GM21390 (cell line): ENCODE measurements around the gene ECHS1.
"Not testable (repeated sequence)": the region's sequence is repeated elsewhere in the genome, so short reads cannot be mapped to it uniquely, and the experiment has no call there.

Experiments
- ATAC-seq: cut with Tn5 transposase; IDR thresholded peaks from one replicate; pipeline ENCODE4 v1.9.1; 2021; ENCODE audit not compliant: unreplicated experiment

Gene ECHS1

GRCh38 chr10:133379801-133380666 is 6.9 kb upstream of the ECHS1 start:
- ATAC-seq, result no peak

DNA sequence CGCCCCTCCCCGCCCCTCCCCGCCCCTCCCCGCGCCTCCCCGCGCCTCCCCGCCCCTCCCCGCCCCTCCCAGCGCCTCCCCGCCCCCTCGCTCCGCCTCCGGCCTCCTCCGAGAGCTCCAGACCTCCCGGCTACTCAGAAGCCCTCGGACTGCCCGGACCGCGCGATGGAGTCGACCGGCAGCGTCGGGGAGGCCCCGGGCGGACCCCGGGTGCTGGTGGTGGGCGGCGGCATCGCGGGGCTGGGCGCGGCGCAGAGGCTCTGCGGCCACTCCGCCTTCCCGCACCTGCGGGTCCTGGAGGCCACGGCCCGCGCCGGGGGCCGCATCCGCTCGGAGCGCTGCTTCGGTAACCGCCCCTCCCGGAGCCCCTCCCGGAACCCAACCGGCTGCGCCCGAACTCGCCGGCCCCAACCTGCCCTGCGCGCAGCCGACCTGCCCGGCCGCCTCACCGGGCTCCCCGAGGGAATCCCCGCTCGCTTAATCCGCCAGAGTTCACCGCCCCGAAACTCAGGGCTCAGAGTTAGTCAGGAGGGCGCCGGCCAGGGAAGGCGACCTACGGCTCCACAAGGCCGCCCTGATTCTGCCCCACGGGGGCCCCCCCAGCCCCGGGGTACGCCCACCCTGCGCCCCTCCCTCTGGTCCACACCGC is 6.1 kb upstream of the ECHS1 start, which contains the start of gene PAOX:
PAOX (plus strand) TSS at position 111 of the 649 bp plus-strand sequence; CDS start at position 166, 55 bp downstream.
- ATAC-seq, result peak; percentile 50

GRCh38 chr10:133378251-133379096 is 5.3 kb upstream of the ECHS1 start:
- peak; percentile 43 for ATAC-seq

- no peak for ATAC-seq
These were observed 4.7 kb upstream of the ECHS1 start for GRCh38 chr10:133377818-133378250.

GRCh38 chr10:133377025-133377817 is 4.1 kb upstream of the ECHS1 start:
- no peak for ATAC-seq

DNA sequence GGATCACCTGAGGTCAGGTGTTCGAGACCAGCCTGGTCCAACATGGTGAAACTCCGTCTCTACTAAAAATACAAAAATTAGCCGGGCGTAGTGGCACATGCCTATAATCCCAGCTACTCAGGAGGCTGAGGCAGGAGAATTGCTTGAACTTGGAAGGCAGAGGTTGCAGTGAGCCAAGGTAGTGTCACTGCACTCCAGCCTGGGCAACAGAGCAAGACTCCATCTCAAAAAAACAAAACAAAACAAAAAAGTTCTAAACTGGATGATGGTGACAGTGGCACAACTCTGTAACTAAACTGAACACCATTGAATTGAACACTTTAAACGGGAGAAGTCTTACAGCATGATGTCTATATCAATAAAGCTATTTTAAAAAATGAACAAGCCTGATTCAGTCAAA is 3.0 kb upstream of the ECHS1 start:
- not testable (repeated sequence) for ATAC-seq

DNA sequence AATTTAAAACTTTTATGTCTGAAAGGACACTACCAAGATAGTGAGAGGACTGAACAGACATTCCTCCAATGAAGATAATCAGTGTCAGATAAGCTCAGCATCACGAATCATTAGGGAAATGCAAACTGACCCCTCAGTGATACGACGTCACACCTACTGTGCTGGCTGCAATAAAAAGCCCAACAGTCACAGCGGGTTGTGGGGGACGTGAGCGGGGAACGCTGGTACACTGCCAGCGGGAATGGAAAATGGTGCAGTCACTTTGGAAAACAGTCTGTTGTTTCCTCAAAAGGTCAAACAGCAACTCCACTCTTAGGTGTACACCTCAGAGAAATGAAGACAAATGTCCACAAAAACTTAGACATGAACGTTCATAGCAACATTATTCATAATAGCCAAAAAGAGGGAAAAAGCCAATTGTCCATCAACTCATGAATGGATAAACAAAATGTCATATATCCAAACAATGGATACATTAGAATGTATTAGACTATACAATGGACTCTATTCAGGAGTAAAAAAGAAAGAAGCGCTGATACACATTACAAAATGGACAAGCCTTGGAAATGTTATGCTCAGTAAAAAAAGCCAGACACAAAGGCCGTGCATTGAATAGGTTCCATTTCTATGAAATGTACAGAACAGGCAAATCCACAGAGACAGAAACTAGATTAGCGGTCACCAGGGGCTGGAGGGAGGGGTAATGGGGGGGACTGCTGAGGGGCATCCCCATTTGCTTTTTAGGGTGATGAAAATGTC is 2.4 kb upstream of the ECHS1 start:
- no peak for ATAC-seq

- ATAC-seq, result no peak
These were observed 647 bp downstream of the ECHS1 start for GRCh38 chr10:133372507-133372906.

DNA sequence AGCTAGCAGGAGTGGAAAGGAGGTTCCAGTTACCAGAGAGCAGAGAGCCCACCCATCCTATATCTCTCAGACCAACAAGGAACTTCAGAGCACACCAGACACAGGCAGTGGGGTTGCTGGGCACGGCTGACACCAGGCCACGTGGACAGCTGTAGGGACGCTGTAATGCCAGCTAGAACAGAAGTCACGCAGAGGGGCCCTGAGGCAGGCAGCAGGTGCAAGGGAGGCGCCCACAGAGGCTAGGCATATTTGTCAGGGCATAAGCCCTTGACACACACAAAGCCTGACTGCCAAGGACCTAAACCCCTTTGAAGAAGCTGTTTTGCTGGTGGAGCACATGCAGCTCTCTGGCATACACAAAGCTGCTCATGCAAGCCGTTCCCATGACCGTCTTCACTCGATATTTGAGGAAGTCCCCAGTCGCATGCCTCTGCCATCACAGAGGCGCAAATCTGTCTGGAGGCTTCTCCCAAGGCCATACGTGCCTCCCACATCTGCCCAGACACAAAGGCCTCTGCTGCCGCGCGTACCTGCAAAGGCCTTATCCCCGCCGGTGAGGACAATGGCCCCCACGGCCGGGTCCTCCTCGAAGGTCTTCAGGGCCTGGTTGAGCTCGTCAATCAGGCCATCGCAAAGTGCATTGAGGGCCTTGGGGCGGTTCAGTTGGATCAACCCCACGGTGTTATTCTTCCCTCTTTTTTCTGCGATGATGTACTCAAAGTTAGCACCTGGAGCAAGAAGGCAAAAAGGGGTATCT is 2.9 kb downstream of the ECHS1 start:
- no peak for ATAC-seq

- no peak for ATAC-seq
These were observed 5.0 kb downstream of the ECHS1 start for GRCh38 chr10:133368153-133368552.

DNA sequence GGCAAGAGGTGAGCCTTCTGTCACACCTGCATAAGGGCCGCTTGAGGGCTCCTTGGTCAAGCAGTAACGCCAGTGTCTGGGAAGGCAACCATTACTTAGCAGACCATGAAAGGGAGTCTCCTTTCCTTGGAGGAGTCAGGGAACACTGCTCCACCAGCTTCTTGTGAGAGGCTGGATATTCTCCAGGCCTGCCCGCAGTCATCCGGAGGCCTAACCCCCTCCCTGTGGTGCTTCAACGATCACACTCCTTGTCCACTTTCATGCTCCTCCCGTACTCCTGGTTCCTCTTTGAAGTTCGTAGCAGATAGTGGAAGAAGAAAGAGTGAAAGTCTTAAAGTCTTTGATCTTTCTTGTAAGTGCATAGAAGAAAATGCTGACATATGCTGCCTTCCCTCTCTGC is 5.7 kb downstream of the ECHS1 start:
- not testable (repeated sequence) for ATAC-seq

- no peak for ATAC-seq
These were observed 6.4 kb downstream of the ECHS1 start for GRCh38 chr10:133366751-133367150.

GRCh38 chr10:133366130-133366478 is 7.0 kb downstream of the ECHS1 start:
- no peak for ATAC-seq

- ATAC-seq, result no peak
These were observed 7.6 kb downstream of the ECHS1 start for GRCh38 chr10:133365461-133366129.

GRCh38 chr10:133364645-133365431 is 8.3 kb downstream of the ECHS1 start:
- ATAC-seq, result no peak

GRCh38 chr10:133362846-133363245 is 10.3 kb downstream of the ECHS1 start:
- no peak for ATAC-seq

DNA sequence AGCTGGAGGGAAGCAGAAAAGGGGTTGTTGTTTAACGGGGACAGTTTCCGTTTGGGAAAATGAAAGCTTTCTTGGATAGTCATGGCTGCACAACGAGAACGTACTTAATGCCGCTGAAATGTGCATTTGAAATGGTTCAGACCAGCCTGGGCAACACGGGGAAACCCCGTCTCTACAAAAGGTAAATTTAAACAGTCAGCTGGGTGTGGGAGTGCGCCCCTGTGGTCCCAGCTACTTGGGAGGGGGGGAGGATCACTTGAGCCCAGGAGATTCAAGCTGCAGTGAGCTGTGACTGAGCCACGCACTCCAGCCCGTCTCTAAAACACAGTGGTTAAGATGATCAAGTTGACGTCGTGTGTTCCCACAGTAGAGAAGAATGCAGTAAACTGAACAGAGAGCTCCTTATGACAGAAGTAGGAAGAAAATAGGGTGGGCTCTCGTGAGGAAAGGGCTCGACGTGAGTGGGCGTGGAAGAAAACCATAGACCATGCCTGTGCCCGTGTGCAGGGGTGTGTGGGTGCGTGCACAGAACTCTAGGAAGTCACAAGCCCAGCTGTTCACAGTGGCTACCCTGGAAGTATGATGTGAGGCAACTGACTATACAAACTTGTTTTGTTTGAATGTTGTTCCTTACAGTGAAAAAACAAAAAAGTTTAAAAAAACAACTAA is 11.2 kb downstream of the ECHS1 start:
- ATAC-seq, result no peak
